GOT3 (cell line): Measurements from ENCODE around the gene PKD1L1.
"Not testable (repeated sequence)": the region's sequence is repeated elsewhere in the genome, so short reads cannot be mapped to it uniquely, and the experiment has no call there.

Experiments used
- DNase-seq: peaks from one replicate; lab custom pipeline; 2025; ENCODE audit warnings: mixed read lengths; lab: John Stamatoyannopoulos, UW

Gene PKD1L1

DNA sequence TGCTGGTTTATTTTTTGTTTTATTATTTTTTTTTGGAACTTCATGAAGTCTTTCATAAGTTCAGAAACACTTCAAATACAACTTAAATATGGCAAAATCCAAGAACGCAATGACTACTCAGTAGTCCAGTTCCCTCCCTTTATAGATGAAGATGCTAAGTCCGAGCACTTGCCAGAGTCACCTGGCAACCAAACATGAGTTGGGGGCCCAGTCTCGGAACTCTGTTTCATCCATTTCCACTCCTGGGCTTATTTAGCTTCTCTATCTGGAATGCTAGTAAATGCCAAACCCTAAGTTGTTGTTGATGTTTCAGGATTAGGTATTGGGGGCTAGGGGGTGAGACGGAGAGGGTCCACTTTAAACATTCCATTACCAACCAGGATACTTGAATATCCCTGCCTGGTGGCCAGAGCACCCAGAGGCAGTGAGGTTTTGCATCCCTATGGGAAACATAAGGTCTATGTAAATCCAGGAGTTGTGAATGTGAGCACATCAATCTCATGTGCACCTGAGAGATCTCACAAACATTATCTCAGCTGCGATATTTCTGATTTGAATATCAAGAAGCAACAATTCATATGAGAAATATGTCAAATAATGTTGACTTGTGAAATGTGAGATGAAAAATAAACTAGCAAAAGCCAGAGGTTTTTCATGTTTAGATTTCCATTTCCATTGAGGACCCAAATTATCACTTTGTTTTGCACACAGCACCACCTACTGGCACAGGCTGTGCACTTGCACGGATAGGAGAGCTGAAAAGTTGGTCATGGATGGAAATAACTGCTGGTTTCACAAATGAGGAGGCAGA lies 129.3 kb downstream of the PKD1L1 start:
- DNase-seq: peak; percentile 23

DNA sequence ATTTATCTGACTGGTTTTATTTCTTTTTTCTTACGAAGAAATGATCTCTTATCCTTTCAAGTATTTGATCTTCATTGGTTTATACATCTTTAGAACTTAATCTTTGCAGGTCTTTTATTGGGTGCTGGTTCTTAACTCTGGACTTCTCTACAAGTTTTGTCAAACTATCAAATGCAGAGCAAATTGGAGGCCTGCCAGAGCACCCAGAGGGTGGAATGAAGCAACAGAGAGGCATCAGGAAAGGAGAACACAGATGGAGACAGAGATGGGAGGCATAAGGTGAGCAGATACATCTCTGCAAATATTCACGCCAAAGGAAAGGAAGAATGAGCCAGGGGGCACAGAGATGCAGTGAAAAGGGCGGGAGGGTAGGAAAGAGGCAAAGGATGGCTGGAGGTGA lies 130.3 kb downstream of the PKD1L1 start:
- no peak for DNase-seq

DNA sequence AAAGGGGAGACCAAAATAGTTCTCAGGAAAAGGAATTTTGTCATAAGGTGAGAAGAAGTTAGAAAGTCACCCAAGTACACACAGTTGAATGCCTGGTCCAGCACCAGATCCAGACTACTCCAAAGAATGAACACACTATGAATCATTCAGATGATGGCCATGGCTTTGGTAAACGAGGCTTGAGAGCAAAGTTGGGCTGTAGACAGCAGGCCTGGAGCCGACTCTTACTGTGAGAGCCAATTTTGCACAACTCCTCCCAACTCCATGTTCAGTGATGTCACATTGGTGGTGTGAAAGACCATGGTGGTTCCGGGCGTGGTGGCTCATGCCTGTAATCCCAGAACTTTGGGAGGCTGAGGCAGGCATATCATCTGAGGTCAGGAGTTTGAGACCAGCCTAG lies 131.6 kb downstream of the PKD1L1 start:
- DNase-seq: no peak

DNA sequence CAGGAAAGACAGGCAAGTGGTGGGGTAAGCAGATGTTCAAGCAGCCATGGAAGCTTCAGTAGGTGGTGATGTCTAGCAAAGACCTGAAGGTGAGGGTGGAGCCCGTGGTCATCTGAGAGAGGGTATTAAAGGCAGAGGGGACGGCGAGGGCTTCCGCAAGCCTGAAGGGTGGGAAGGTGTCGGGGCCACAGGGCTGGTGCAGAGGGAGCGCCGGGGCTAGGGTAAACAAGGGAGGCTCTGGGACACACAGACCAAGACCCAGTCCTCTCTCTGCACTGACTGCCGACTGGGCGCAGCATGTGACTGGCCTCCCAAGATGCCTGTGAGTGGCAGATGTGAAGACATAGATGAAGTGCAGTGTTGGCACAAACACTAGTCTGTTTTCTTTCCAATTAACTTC lies 132.4 kb downstream of the PKD1L1 start:
- DNase-seq: no peak

DNA sequence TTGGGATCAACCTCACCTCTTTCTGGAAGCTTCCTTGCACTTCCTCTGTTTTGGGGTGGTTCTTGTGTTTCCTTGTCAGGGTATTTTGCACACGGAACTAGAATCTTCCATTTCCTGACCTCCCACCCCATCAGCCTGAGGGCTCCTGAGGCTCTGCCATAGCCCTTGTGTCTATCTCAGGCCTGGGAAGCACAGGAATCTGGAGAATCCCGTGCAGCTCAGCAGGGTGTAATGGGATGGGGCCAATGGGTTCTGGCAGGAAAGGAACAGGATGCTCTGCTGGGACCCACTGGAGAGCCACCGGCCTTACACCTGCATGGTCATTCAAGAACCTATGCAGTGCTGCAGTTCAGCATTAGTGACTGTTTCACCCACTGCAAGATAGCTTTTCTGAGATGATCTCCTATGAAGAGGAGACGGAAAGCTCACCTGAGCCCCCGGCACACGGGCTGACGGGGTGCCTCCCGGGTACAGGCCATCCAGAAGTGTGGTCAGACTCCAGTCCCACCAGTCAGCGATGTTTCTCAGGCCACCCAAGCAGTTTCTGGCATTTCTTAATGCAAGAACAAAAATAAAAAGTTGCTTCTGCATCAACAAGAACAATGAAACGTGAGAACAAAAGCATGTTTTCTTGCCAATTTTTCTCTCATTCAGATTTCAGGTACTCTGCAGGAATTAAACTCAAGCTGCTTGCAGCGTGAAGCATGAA lies 133.2 kb downstream of the PKD1L1 start:
- DNase-seq: no peak

DNA sequence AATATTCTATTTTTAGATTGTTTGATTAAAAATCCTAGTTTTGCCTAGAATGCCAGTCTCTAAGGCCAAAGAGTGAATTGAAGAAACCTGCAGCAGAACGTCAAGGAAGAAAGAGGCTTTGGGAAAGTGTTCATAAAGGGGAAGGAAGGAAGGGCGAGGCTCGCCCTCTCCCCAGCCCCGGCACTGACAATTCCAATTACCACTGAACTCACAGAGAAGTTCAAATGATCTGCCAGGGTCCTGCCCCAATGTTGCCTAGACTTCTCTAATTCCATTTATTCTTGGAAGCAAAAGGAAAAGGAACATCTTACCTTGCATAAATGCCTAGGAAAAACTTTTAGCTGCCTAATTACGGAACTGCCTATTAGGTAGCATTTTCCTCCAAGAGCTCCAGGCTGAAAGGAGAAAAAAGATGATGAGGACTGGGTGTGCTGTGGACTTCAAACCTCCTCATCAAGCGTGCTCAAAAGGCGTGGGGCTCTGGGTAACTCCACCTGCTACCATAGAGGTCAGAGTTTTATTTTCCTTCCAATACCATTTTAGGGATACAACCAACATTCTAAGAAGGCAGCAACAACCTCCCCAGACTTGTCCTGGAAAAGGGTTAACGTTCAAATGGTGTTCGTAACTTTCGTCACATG lies 134.5 kb downstream of the PKD1L1 start:
- DNase-seq: no peak

DNA sequence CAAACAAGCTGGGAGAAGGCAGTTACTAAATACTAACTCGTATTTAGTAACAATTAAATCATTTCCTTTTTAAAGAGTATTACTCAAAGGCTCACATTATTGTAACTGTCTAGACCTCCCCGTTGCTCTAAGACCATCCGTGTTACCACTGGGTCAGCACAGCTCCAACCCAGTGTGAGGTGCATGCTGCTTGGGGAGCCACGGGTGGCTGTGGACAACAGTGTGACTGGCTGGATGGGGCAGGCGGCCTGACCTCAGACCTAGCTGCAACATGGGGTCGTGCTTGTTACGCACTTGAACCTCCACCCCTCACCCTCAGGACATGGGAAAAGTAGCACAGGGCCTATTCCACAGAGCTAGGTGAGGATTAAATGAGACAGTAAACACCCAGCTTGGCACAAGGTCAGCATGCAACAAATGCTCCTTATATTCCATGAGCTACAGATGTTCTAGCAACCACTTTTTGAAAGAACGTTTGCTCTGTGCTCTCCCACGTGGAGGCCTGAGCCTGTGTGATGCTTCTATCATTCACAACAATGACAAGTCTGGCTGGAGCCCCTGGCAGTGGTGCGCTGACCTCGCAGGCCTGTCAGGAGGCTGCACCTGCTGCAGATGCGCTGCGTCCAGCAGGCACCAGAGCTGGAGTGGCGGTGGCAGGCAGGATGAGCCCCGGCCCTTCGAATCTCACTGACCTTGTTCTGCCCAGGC lies 135.7 kb downstream of the PKD1L1 start:
- no peak for DNase-seq

DNA sequence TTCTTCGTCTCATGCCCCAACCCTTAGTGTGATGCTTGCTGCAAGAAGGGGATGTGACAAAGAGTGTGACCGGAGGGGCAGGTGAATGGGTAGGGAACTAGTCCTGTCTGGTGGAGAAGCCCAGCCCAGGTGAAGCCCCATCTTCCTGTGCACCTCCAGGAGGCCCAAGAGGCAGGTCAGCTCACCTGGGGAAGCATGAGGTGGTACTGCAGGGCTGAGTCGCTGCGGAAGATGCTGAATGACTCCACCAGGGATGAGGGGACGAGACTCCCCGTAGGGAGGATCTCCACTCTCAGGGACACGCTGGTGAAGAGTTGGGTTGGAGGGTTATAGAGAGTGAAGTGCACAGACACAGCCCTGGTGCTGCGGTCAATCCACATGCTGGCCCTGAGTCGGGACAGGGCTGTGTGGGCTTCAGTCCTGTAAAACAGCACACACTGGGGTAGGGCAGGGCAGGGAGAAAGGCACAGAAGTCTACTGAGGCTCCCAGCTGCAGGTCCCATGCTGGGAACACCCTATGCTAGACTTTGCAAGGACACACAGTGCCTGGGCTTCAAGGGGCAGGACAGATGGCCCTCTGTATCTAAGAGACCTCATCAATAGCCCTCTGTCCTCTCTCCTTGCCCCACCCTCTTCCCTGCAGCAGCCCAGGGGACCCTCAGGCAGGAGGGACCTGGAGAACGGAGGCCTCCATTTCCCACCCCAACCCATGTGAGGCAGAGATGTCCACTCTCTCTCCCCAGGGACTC lies 136.5 kb downstream of the PKD1L1 start:
- DNase-seq: no peak

DNA sequence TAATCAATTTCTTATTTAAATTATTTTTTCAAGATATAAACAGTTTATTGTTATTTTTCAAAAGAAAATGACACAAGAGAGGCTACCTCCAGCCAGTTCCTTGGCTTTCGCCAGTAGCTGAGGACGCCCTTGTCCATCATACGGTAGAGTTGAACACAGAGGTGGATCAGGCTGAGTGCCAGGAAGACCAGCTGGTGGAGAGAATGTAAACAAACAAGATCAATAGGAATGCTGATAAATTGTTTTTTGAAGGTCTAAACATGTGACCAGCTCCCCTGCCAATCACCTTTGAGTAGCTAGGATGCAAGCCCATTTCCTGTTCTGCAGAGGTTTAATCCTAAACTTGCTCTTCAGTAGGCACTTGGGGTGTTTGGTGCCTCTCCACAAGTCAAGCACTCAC lies 138.9 kb downstream of the PKD1L1 start:
- no peak for DNase-seq

DNA sequence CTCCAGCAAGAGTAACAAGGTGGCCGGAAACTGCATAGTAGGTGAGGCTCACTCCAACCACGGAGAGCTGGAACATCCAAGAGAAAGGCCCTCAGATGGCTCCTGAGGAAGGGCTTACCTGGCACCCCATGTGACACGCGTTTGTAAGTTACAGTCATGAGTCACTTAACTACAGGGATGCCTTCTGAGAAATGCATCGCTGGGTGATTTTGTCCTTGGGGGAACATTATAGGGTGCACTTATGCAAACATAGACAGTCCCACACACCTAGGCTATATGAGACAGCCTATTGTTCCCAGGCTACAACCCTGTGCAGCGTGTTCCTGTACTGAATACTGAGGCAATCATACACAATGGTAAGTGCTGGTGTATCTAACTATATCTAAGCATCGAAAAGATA lies 139.9 kb downstream of the PKD1L1 start:
- no peak for DNase-seq

DNA sequence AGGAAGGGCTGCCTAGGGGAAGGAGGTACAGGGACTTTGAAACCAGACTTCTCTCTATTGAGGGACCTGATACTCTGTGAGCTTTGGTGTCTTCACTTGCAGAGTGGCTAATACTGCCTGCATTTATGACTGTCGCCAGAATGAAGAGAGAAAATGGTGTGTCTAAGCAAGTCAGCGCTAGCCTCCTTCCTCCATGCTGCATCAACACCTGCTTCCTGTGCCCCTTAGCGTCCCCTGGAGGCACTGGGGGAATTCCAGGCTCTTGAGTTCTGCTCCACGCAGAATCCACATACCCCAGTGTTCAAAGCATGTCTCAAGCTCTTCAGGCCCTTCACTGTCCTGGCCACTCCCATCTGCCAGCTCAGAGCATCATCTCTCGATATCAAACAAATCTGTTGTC lies 140.5 kb downstream of the PKD1L1 start:
- DNase-seq: no peak

DNA sequence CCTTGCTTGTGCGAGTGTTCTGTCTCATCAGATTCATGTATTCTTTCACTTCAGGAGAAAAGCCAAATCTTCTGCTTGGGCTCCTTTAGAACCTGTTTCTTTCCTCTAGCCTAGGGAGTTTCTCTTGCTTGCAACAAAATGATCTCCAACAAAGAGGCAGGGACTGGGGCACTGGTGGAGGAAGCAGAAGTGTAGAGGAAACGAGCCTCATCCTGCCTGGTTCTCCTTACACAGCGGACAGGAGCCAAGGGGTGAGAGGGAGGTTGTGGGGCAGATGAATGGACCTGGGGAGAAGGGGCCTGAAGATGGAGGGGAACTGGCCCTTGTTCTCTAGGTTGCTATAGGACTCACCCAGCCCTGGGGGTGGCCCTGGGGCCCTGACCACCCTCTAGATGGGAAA lies 141.1 kb downstream of the PKD1L1 start:
- DNase-seq: no peak

DNA sequence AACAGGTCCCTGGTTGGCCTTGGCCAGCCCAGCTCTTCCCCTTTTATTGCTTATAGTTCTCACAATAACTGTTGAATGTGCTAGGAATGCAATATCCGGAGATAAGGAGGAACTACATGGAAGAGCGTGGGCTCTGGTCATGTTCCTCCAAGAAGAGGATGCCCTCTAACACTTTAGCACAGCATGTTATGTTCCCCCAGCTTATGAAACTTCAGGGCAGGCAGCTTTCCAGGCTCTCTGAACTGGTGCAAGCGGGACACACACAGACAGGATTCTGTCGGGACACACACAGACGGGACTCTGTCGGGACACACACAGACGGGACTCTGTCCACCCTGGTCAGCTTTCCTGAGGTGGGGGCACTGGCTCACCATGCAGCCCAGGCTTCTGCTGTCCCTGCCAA lies 141.6 kb downstream of the PKD1L1 start:
- no peak for DNase-seq

DNA sequence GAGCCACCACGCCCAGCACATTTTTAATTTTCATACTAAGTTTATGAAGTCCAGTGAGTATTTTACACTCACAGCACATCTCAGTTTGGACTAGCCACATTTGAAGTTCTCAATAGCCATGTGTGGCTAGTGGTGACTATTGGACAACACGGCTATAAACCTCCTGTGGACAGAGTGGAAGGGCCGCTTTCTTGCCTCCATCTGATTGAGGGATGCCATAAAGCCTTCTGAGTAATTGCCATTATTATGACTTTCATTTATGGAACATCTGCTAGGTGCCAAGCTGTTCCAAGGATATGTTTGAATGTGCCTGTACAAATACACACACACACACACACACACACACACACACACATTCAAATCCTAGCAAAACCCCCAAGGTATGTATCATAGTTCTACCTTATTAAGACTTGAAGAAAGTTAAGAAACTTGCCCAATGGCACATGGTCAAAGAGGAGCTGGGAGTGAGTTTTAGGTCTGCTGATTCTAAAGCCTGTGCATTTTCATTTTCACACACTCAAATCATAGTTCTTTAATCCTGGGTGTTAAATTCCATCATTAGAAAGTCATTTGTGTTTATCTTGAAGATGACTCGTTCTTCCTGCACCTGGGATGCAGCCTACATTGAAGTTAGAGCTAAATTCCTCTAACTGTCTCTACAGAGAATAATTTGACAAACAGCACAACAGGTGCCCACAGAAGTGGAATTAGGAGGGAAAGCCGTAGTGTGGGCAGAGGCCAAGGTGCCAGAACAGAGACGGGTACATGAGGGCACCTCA lies 143.3 kb downstream of the PKD1L1 start:
- DNase-seq: no peak

DNA sequence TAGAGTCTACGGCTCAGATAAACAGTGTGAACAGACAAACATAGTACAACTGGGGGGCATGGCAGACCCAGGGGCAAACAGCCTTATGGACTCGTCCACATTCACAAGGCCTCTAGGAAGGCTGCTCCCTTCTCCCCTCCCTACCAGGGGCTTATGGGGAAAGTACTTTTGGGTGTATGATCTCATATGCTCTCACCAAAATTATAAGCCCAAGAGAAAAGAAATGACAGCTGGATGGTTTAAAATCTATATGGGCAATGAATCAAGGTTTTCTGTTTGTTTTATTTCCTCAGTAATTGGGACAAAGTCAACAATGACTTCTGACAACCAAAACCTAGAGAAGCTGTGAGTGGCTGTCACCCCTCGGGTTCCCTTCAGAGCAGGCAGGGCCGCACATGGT lies 144.4 kb downstream of the PKD1L1 start:
- DNase-seq: no peak

DNA sequence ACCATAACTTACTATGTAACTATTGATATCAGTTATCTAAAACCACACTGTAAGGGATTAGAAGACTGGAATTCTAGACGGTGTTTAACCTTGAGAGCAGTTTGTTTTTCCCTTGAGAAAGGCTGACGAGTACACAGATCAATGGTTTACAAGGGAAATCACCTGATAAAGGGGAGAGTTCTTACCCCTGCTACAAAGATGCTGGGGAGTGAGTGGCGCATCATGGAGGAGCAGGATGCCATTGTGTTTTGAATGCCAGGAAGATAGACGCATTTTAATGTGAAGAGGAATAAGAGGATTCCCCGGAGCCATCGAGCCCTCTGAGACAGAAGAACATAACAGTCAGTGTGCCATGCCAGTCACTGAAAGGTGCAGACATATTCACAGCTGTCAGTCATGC lies 145.2 kb downstream of the PKD1L1 start:
- no peak for DNase-seq

DNA sequence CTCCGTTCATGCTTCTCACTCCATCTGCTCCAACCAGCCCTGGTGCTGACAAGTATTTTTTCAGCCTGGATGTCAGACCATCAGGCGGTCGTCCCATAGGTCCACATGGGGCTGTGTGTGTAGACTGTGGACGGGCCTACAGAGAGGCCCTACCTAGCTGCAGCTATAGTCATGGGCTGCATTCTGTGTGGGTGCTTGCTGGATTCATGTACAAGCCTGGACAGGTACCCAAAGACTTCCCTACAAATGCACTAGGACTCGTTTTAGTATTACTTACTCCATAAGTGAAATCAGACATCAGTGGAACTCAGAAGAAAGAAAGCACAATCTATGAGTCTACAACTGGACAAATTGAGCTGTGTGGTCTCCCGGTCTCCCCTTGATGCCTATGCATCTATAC lies 146.8 kb downstream of the PKD1L1 start:
- DNase-seq: no peak

DNA sequence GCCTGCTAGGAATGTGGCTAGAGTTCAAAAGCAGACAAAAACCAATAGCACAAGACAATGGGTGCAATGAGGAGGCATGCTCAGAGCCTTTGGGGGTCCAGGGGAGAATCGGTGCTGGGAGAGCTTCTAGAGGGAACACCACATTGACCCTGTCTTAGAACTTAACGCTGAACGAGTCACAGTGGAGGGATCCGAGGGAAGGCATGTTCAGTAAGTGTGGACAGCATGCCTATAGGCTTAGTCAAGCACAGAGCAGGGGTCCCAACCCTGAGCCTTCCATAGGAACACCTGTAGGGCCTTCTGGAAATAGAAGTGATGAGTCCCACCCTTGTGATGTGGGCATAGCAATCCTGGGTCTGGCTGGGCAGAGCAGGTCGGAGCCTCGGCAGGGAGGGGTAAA lies 148.7 kb downstream of the PKD1L1 start:
- no peak for DNase-seq

DNA sequence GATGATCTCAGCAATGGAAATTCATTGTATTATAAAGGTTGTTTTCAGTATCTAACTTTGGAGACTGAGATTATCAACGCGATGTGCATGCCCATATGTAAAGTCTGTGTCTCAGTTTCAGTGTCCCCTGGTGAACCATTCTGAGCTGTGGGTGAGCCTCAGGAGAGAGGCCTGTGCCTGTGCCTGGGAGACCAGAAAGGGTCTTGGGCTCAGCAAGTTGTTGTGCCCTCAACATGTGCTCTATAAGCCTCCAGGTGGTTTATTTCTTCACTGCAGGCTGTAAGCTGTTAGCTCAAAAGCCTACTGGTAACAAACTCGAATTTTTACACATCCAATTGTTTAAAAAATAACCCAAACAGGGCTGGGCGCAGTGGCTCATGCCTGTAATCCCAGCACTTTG lies 151.9 kb downstream of the PKD1L1 start:
- DNase-seq: no peak

DNA sequence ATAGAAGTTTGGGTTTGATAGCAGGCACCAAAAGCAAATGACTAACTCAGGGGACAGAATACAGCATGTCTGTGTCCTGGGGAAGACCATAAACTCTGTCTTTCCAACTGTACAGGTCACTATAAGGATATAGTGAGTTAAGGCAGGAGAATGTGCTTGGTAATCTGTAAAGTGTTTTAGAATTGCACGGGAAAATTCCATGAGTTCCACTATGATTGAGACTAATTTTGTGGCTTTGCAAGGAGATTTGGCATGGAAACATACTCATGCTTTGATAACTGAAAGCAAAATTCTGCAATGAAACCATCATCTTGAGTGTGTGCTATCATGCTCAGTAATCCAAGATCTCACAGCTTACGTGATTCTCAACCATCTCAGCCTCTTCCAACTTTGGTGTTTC lies 152.6 kb downstream of the PKD1L1 start:
- DNase-seq: no peak

DNA sequence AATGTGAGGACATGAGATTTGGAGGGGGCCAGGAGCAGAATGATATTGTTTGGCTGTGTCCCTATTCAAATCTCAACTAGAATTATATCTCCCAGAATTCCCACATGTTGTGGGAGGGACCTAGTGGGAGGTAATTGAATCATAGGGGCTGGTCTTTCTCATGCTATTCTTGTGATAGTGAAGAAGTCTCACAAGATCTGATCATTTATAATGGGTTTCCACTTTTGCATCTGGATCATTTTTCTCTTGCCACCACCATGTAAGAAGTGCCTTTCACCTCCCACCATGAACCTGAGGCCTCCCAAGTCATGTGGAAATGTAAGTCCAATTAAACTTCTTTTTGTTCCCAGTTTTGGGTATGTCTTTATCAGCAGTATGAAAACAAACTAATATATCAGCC lies 153.1 kb downstream of the PKD1L1 start:
- DNase-seq: not testable (repeated sequence)
